Skeletal muscle tissue (tissue), 4 donors: Measurements from ENCODE around the gene GIMAP8. TPM values are rescaled to one million over a fixed set of nuclear protein-coding genes. Genes with fewer than 3 reads are reported as not detected.

ENCODE experiments used
- H3K27ac ChIP-seq: one replicate; pipeline ENCODE4 v1.7.0; 2013; ENCODE audit warnings: mild to moderate bottlenecking, low read depth, low read length, inconsistent platforms
- H3K27me3 ChIP-seq, 3 donors: one replicate each; pipeline ENCODE4 v1.7.0; 2013; ENCODE audit warnings: low read length in 3 of 3; ENCODE audit not compliant: control insufficient read depth in 3 of 3, insufficient read depth in 3 of 3
- H3K36me3 ChIP-seq, 3 donors: one replicate each; pipeline ENCODE4 v1.7.0; 2013; ENCODE audit warnings: low read length in 3 of 3; ENCODE audit not compliant: control insufficient read depth in 3 of 3, insufficient read depth in 3 of 3
- H3K4me1 ChIP-seq, 3 donors: one replicate each; pipeline ENCODE4 v1.7.0; 2013; ENCODE audit warnings: low read length in 3 of 3, mild to moderate bottlenecking in 3 of 3; ENCODE audit not compliant: control insufficient read depth in 3 of 3, insufficient read depth in 3 of 3
- H3K4me3 ChIP-seq, 3 donors: one replicate each; pipeline ENCODE4 v1.7.0; 2013; ENCODE audit warnings: low read length in 3 of 3
- H3K9ac ChIP-seq, 3 donors: one replicate each; pipeline ENCODE4 v1.7.0; 2013; ENCODE audit warnings: low read length in 3 of 3, mild to moderate bottlenecking in 3 of 3, moderate library complexity in 2 of 3, low read depth in 1 of 3
- H3K9me3 ChIP-seq, 3 donors: one replicate each; pipeline ENCODE4 v1.7.0; 2013; ENCODE audit warnings: low read length in 3 of 3; ENCODE audit not compliant: control insufficient read depth in 3 of 3
- total RNA-seq: library from RNA; depleted of rRNA; stranded (reverse); fragments of >200 nt; gene quantifications from one replicate; pipeline ENCODE4 v1.2.3, GENCODE V29; 2014
- donor health status: Osteomylitis.

The GIMAP8 gene
- total RNA-seq, 1 donor from 2014 or later: 12.0 TPM

GRCh38 chr7:150405584-150406311, 44.7 kb upstream of the GIMAP8 start:
- H3K9ac ChIP-seq: peak overlapping the region; percentile 51 to 97 (median 95)
- peak overlapping the region; percentile 76 to 78 (median 77) for H3K4me3 ChIP-seq
- peaks cover 11 to 20% (median 20%) of the 10 kb centered on the region in 3 donors for H3K4me1 ChIP-seq
- H3K36me3 ChIP-seq: peaks cover 0 to 5% (median 0%) of the 10 kb centered on the region in 3 donors
- no peaks in the 10 kb centered on the region for H3K9me3 ChIP-seq
- H3K27ac ChIP-seq: peak overlapping the region; percentile 82
- no peaks in the 10 kb centered on the region for H3K27me3 ChIP-seq

DNA sequence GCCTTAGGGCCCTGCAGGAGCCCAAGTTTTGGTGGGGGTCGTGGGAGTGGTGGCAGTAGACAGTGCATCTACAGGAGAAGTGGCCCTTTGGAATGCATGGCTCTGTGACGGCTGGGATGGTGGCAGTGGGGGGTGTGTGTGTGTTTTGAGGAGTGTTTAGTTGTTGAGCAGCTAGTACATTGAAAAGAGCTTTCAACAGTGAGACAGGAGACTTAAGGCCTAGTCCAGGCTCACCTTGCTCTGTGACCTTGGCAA, 44.2 kb upstream of the GIMAP8 start:
- H3K4me1 ChIP-seq: peaks cover 11 to 20% (median 17%) of the 10 kb centered on the region in 3 donors
- H3K27me3 ChIP-seq: no peaks in the 10 kb centered on the region
- peak overlapping the region; percentile 82 for H3K27ac ChIP-seq
- H3K36me3 ChIP-seq: peaks cover 0 to 5% (median 0%) of the 10 kb centered on the region in 3 donors
- H3K4me3 ChIP-seq: peak overlapping the region; percentile 76 to 78 (median 77)
- peak overlapping the region in 2 of 3 donors; percentile 14 to 97 for H3K9ac ChIP-seq
- H3K9me3 ChIP-seq: no peaks in the 10 kb centered on the region

- Histone ChIP-seq H3K4me1 (peaks cover 11 to 20% (median 16%) of the 10 kb centered on the region in 3 donors), H3K27me3 (no peaks in the 10 kb centered on the region), H3K27ac (peak overlapping the region; percentile 54), H3K9ac (peak overlapping the region in 2 of 3 donors; percentile 14 to 33), H3K36me3 (peaks cover 0 to 5% (median 0%) of the 10 kb centered on the region in 3 donors), H3K4me3 (peak overlapping the region; percentile 76 to 78 (median 77)), H3K9me3 (no peaks in the 10 kb centered on the region)
These were observed 43.6 kb upstream of the GIMAP8 start for GRCh38 chr7:150406567-150407421.

GRCh38 chr7:150407588-150408392, 42.6 kb upstream of the GIMAP8 start:
- H3K27ac ChIP-seq: no peak overlapping the region
- H3K4me3 ChIP-seq: no peak overlapping the region
- H3K27me3 ChIP-seq: no peaks in the 10 kb centered on the region
- peaks cover 11 to 20% (median 16%) of the 10 kb centered on the region in 3 donors for H3K4me1 ChIP-seq
- H3K9ac ChIP-seq: no peak overlapping the region
- no peaks in the 10 kb centered on the region for H3K9me3 ChIP-seq
- H3K36me3 ChIP-seq: peaks cover 0 to 5% (median 0%) of the 10 kb centered on the region in 3 donors

GRCh38 chr7:150408393-150409299, 41.8 kb upstream of the GIMAP8 start:
- H3K36me3 ChIP-seq: peaks cover 0 to 5% (median 0%) of the 10 kb centered on the region in 3 donors
- H3K27ac ChIP-seq: no peak overlapping the region
- peaks cover 11 to 18% (median 16%) of the 10 kb centered on the region in 3 donors for H3K4me1 ChIP-seq

DNA sequence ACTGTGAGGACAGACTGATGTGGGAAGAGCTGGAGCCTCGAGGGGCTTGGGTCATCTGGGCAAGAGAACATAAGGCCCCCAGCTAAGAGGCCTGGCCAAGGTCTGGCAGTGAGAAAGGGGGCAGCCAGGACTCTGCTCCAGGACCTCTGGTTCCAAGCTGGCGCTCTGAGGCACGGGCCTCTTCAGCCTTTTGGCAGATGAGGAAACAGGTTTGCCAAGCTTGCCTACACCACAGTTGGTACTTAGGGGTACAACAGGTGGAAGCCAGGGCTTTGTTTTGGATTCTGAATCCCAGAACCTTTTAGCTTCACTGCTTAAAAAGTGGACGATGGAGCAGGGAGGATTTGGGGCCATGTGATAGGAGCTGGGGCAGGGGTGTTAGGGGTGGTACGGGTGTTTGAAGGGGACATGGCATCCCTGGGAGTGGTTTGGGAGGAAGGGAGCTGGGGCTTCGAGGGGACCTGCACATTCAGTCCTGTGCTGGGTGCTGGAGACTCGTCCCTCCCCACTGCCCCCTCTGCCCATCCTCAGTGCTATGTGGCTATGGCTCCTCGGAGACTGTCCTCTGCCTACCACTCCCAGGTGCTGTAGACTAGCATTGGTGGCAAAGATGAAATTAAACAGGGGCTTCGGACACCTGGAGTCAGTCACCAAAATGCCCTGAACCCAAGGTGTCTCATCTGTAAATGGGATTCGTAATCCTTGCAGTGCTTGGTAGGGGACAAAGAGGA, 41.0 kb upstream of the GIMAP8 start:
- Histone ChIP-seq H3K9ac (no peak overlapping the region), H3K36me3 (peaks cover 0 to 5% (median 0%) of the 10 kb centered on the region in 3 donors)

More at GRCh38 chr7:150408393-150409299, 41.8 kb upstream of the GIMAP8 start:
- Histone ChIP-seq H3K4me3 (no peak overlapping the region), H3K9me3 (no peaks in the 10 kb centered on the region), H3K9ac (no peak overlapping the region), H3K27me3 (no peaks in the 10 kb centered on the region)

DNA sequence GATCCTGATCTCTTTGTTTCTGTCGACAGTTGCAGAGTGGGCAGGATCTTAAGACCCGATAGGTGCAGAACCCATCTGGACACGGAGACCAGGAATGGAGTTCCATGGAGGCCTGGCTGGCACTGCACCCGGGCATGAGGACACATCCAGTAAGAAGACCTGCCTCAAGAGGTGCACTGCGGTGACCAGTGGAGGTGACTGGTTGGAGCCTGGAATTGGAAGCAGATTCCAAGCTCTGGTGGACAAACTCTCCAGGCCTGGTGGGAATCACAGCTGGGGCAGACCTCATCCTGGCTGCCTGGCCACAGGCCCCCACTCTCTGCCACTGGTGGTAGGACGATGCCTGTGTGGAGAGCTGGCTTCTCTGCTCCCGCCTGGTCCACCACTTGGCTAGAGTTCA, 40.3 kb upstream of the GIMAP8 start:
- no peaks in the 10 kb centered on the region for H3K9me3 ChIP-seq

More for the DNA sequence above, 41.0 kb upstream of the GIMAP8 start:
- Histone ChIP-seq H3K27me3 (no peaks in the 10 kb centered on the region), H3K27ac (no peak overlapping the region), H3K4me1 (peaks cover 6 to 12% (median 10%) of the 10 kb centered on the region in 3 donors), H3K9me3 (no peaks in the 10 kb centered on the region), H3K4me3 (no peak overlapping the region)

GRCh38 chr7:150410680-150411346, 39.6 kb upstream of the GIMAP8 start:
- H3K4me3 ChIP-seq: no peak overlapping the region
- no peaks in the 10 kb centered on the region for H3K27me3 ChIP-seq
- peaks cover 3 to 9% (median 9%) of the 10 kb centered on the region in 3 donors for H3K4me1 ChIP-seq
- H3K9ac ChIP-seq: no peak overlapping the region
- no peaks in the 10 kb centered on the region for H3K9me3 ChIP-seq
- H3K27ac ChIP-seq: no peak overlapping the region
- peaks cover 0 to 5% (median 0%) of the 10 kb centered on the region in 3 donors for H3K36me3 ChIP-seq

More for the DNA sequence above, 40.3 kb upstream of the GIMAP8 start:
- Histone ChIP-seq H3K36me3 (peaks cover 0 to 5% (median 0%) of the 10 kb centered on the region in 3 donors), H3K4me3 (no peak overlapping the region), H3K27me3 (no peaks in the 10 kb centered on the region), H3K4me1 (peaks cover 4 to 11% (median 9%) of the 10 kb centered on the region in 3 donors), H3K27ac (no peak overlapping the region), H3K9ac (no peak overlapping the region)
